Measurements from ENCODE around the gene SLC1A3. TPM values are rescaled to one million over a fixed set of nuclear protein-coding genes. Genes with fewer than 3 reads are reported as not detected.

SLC1A3 gene
- total RNA-seq, 1 donor from 2014 or later, result 4.0 TPM

GRCh38 chr5:36728697-36729543, 122.5 kb downstream of the SLC1A3 start:
- no peaks in the 10 kb centered on the region for H3K9me3 Mint-ChIP-seq (ENCODE audit: unreplicated experiment)
- no peaks in the 10 kb centered on the region for H3K36me3 Mint-ChIP-seq (ENCODE audit: low read depth, unreplicated experiment)
- H3K4me1 Mint-ChIP-seq (ENCODE audit: unreplicated experiment), result no peaks in the 10 kb centered on the region
- H3K27me3 Mint-ChIP-seq (ENCODE audit: unreplicated experiment), result peaks cover 1% of the 10 kb centered on the region
- TF ChIP-seq CTCF (IDR thresholded peaks at IDR 0.05; ENCODE audit: unreplicated experiment), result peak; percentile 77
- DNase-seq (ENCODE audit: low spot score), result no peak
- no peak overlapping the region for H3K4me3 Mint-ChIP-seq (ENCODE audit: unreplicated experiment)
- no peak overlapping the region for H3K27ac Mint-ChIP-seq (ENCODE audit: unreplicated experiment)

GRCh38 chr5:36730537-36731216, 124.3 kb downstream of the SLC1A3 start:
- H3K36me3 Mint-ChIP-seq (ENCODE audit: low read depth, unreplicated experiment), result no peaks in the 10 kb centered on the region
- H3K4me1 Mint-ChIP-seq (ENCODE audit: unreplicated experiment), result no peaks in the 10 kb centered on the region
- no peak overlapping the region for H3K4me3 Mint-ChIP-seq (ENCODE audit: unreplicated experiment)
- DNase-seq (ENCODE audit: low spot score), result no peak
- no peaks in the 10 kb centered on the region for H3K9me3 Mint-ChIP-seq (ENCODE audit: unreplicated experiment)
- H3K27me3 Mint-ChIP-seq (ENCODE audit: unreplicated experiment), result peaks cover 1% of the 10 kb centered on the region
- no peak overlapping the region for H3K27ac Mint-ChIP-seq (ENCODE audit: unreplicated experiment)
- TF ChIP-seq CTCF (IDR thresholded peaks at IDR 0.05; ENCODE audit: unreplicated experiment), result no peak

- H3K9me3 Mint-ChIP-seq (ENCODE audit: unreplicated experiment), result no peaks in the 10 kb centered on the region
- no peak overlapping the region for H3K27ac Mint-ChIP-seq (ENCODE audit: unreplicated experiment)
- H3K4me1 Mint-ChIP-seq (ENCODE audit: unreplicated experiment), result no peaks in the 10 kb centered on the region
- no peak for TF ChIP-seq CTCF (IDR thresholded peaks at IDR 0.05; ENCODE audit: unreplicated experiment)
- H3K4me3 Mint-ChIP-seq (ENCODE audit: unreplicated experiment), result no peak overlapping the region
- no peak for DNase-seq (ENCODE audit: low spot score)
- H3K27me3 Mint-ChIP-seq (ENCODE audit: unreplicated experiment), result no peaks in the 10 kb centered on the region
- no peaks in the 10 kb centered on the region for H3K36me3 Mint-ChIP-seq (ENCODE audit: low read depth, unreplicated experiment)
Observed at GRCh38 chr5:36733183-36733582, 126.8 kb downstream of the SLC1A3 start.

GRCh38 chr5:36734422-36734821, 128.0 kb downstream of the SLC1A3 start:
- H3K36me3 Mint-ChIP-seq (ENCODE audit: low read depth, unreplicated experiment), result no peaks in the 10 kb centered on the region
- DNase-seq (ENCODE audit: low spot score), result no peak
- peaks cover 1% of the 10 kb centered on the region for H3K4me1 Mint-ChIP-seq (ENCODE audit: unreplicated experiment)
- H3K4me3 Mint-ChIP-seq (ENCODE audit: unreplicated experiment), result no peak overlapping the region
- H3K9me3 Mint-ChIP-seq (ENCODE audit: unreplicated experiment), result no peaks in the 10 kb centered on the region
- peaks cover under 1% of the 10 kb centered on the region for H3K27me3 Mint-ChIP-seq (ENCODE audit: unreplicated experiment)
- no peak for TF ChIP-seq CTCF (IDR thresholded peaks at IDR 0.05; ENCODE audit: unreplicated experiment)
- H3K27ac Mint-ChIP-seq (ENCODE audit: unreplicated experiment), result no peak overlapping the region

GRCh38 chr5:36735891-36736290, 129.5 kb downstream of the SLC1A3 start:
- peaks cover 2% of the 10 kb centered on the region for H3K27me3 Mint-ChIP-seq (ENCODE audit: unreplicated experiment)

More at GRCh38 chr5:36735891-36736290, 129.5 kb downstream of the SLC1A3 start:
- no peaks in the 10 kb centered on the region for H3K9me3 Mint-ChIP-seq (ENCODE audit: unreplicated experiment)
- no peak for TF ChIP-seq CTCF (IDR thresholded peaks at IDR 0.05; ENCODE audit: unreplicated experiment)
- H3K27ac Mint-ChIP-seq (ENCODE audit: unreplicated experiment), result no peak overlapping the region
- no peak overlapping the region for H3K4me3 Mint-ChIP-seq (ENCODE audit: unreplicated experiment)
- peaks cover 3% of the 10 kb centered on the region for H3K4me1 Mint-ChIP-seq (ENCODE audit: unreplicated experiment)
- H3K36me3 Mint-ChIP-seq (ENCODE audit: low read depth, unreplicated experiment), result no peaks in the 10 kb centered on the region
- no peak for DNase-seq (ENCODE audit: low spot score)
